Mucosa of rectum (tissue), 2 donors: Measurements from ENCODE around the gene PREB.
"Not testable (repeated sequence)": the region's sequence is repeated elsewhere in the genome, so short reads cannot be mapped to it uniquely, and the experiment has no call there.

Source experiments
- H3K27ac ChIP-seq, 2 donors: one replicate each; pipeline ENCODE4 v1.7.0; 2013; ENCODE audit warnings: inconsistent platforms in 2 of 2, low read depth in 2 of 2, low read length in 2 of 2
- H3K27me3 ChIP-seq, 2 donors: one replicate each; pipeline ENCODE4 v1.7.0; 2013; ENCODE audit warnings: low read length in 2 of 2; ENCODE audit not compliant: control insufficient read depth in 2 of 2, insufficient read depth in 2 of 2
- H3K36me3 ChIP-seq, 2 donors: one replicate each; pipeline ENCODE4 v1.7.0; 2013; ENCODE audit warnings: low read length in 2 of 2; ENCODE audit not compliant: control insufficient read depth in 2 of 2, insufficient read depth in 2 of 2
- H3K4me1 ChIP-seq, 2 donors: one replicate each; pipeline ENCODE4 v1.7.0; 2013; ENCODE audit warnings: low read length in 2 of 2, mild to moderate bottlenecking in 1 of 2; ENCODE audit not compliant: control insufficient read depth in 2 of 2, insufficient read depth in 2 of 2
- H3K4me3 ChIP-seq, 2 donors: one replicate each; pipeline ENCODE4 v1.7.0; 2013; ENCODE audit warnings: low read length in 2 of 2
- H3K9ac ChIP-seq, 2 donors: one replicate each; pipeline ENCODE4 v1.7.0; 2013; ENCODE audit warnings: low read length in 2 of 2, low read depth in 1 of 2, mild to moderate bottlenecking in 1 of 2
- H3K9me3 ChIP-seq, 2 donors: one replicate each; pipeline ENCODE4 v1.7.0; 2013; ENCODE audit warnings: low read length in 2 of 2; ENCODE audit not compliant: control insufficient read depth in 2 of 2
- donor health status: healthy.
- donor health status: Normal muscosa, but diverticular disease.

The PREB gene

DNA sequence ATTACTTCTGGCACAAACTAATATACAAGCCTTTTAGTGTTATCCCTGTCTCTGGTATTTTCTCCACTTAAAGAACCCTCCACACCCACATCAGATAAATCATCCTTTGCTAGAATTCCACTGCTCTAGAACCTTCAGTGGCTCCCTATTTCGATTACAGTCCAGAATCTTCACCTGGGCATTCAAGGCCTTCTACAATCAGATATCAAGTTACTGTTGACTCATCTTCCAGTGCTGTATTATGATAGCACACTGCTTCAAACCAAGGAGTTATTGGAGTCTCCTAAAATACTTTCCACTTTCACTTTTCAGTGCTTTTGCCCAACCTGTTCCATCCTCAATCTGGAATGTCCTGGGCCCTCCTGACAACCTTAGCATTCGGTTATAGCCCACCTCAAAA lies 18.9 kb downstream of the PREB start:
- H3K4me3 ChIP-seq: no peak overlapping the region
- no peaks in the 10 kb centered on the region for H3K9me3 ChIP-seq
- H3K36me3 ChIP-seq: no peaks in the 10 kb centered on the region
- H3K4me1 ChIP-seq: peaks cover 6 to 7% of the 10 kb centered on the region in 2 donors
- no peak overlapping the region for H3K9ac ChIP-seq
- peaks cover 17 to 21% of the 10 kb centered on the region in 2 donors for H3K27me3 ChIP-seq
- no peak overlapping the region for H3K27ac ChIP-seq

GRCh38 chr2:27111392-27112078 lies 22.9 kb downstream of the PREB start:
- H3K4me3 ChIP-seq, H3K27me3 ChIP-seq, H3K36me3 ChIP-seq, H3K4me1 ChIP-seq, H3K27ac ChIP-seq, H3K9me3 ChIP-seq, H3K9ac ChIP-seq: not testable (repeated sequence)

DNA sequence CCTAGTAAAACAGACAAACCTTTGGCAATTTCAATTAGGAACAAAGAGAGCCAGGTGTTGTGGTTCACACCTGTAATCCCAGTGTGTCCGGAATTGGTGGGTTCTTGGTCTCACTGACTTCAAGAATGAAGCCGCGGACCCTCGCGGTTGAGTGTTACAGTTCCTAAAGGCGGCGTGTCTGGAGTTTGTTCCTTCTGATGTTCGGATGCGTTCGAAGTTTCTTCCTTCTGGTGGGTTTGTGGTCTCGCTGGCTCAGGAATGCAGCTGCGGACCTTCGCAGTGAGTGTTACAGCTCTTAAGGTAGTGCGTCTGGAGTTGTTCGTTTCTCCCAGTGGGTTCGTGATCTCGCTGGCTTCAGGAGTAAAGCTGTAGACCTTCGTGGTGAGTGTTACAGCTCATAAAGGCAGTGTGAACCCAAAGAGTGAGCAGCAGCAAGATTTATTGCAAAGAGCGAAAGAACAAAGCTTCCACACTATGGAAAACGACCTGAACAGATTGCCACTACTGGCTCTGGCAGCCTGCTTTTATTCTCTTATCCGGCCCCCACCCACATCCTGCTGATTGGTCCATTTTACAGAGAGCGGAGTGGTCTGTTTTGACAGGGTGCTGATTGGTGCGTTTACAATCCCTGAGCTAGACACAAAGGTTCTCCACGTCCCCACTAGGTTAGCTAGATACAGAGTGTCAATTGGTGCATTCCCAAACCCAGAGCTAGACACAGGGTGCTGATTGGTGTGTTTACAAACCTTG lies 23.7 kb downstream of the PREB start:
- H3K36me3 ChIP-seq, H3K9me3 ChIP-seq, H3K9ac ChIP-seq, H3K27me3 ChIP-seq, H3K4me3 ChIP-seq, H3K27ac ChIP-seq, H3K4me1 ChIP-seq: not testable (repeated sequence)

- Histone ChIP-seq H3K36me3 (no peaks in the 10 kb centered on the region), H3K27ac (no peak overlapping the region), H3K9me3 (no peaks in the 10 kb centered on the region), H3K27me3 (no peaks in the 10 kb centered on the region), H3K4me1 (no peaks in the 10 kb centered on the region), H3K9ac (no peak overlapping the region), H3K4me3 (no peak overlapping the region)
These were observed 25.4 kb downstream of the PREB start for GRCh38 chr2:27109083-27109482.

DNA sequence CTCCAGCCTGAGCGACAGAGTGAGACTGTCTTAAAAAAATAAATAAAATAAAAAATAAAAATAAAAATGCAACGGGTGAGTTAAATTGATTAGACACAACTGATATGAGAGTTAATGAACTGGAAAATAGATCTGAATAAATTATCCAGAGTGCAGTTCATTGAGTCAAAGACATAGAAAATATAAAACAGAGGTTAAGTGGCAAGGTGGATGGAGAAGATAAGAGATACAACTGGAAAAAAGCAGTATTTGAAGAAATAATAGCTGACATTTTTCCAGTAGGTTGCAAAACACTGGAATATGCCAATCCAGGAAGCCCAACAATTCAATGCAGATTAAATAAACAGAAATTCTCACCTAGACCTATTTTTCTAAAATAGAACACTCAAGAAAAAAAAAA lies 26.2 kb downstream of the PREB start:
- Histone ChIP-seq H3K4me1 (no peaks in the 10 kb centered on the region), H3K9me3 (no peaks in the 10 kb centered on the region), H3K27me3 (no peaks in the 10 kb centered on the region)

GRCh38 chr2:27105981-27106380 lies 28.5 kb downstream of the PREB start:
- H3K9ac ChIP-seq: no peak overlapping the region

More for the DNA sequence above, 26.2 kb downstream of the PREB start:
- no peak overlapping the region for H3K9ac ChIP-seq
- no peaks in the 10 kb centered on the region for H3K36me3 ChIP-seq
- H3K27ac ChIP-seq: no peak overlapping the region
- no peak overlapping the region for H3K4me3 ChIP-seq

DNA sequence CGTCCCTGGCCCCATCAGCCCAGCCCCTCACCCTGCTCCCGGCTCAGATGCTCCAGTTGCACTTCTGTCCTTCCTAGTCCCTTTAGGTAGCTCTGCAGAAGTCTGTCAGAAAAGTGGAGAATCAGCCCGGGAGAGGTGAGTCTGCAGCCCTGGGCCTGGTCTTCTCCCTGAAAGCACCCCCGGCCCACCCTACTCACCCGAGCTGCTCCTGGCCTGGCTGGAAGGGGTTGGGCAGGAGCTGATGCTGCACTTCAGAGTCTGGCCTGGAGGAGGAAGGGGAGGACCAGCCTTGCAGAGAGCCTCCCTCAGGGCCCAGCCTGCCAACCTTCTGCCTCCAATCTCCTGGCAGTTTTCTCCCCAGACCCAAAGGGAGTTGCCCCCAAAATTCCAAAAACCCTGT lies 32.1 kb downstream of the PREB start:
- no peaks in the 10 kb centered on the region for H3K27me3 ChIP-seq

More at GRCh38 chr2:27105981-27106380, 28.5 kb downstream of the PREB start:
- Histone ChIP-seq H3K36me3 (no peaks in the 10 kb centered on the region), H3K27me3 (no peaks in the 10 kb centered on the region), H3K9me3 (no peaks in the 10 kb centered on the region), H3K27ac (no peak overlapping the region), H3K4me3 (no peak overlapping the region), H3K4me1 (no peaks in the 10 kb centered on the region)

GRCh38 chr2:27100036-27100435 lies 34.4 kb downstream of the PREB start:
- Histone ChIP-seq H3K9me3 (no peaks in the 10 kb centered on the region), H3K4me1 (no peaks in the 10 kb centered on the region), H3K27ac (no peak overlapping the region), H3K4me3 (no peak overlapping the region), H3K36me3 (peaks cover 0 to 3% of the 10 kb centered on the region in 2 donors), H3K9ac (no peak overlapping the region), H3K27me3 (no peaks in the 10 kb centered on the region)

More for the DNA sequence above, 32.1 kb downstream of the PREB start:
- H3K36me3 ChIP-seq: peaks cover 0 to 3% of the 10 kb centered on the region in 2 donors
- no peaks in the 10 kb centered on the region for H3K9me3 ChIP-seq
- no peak overlapping the region for H3K27ac ChIP-seq
- H3K9ac ChIP-seq: no peak overlapping the region
- H3K4me3 ChIP-seq: no peak overlapping the region
- no peaks in the 10 kb centered on the region for H3K4me1 ChIP-seq

DNA sequence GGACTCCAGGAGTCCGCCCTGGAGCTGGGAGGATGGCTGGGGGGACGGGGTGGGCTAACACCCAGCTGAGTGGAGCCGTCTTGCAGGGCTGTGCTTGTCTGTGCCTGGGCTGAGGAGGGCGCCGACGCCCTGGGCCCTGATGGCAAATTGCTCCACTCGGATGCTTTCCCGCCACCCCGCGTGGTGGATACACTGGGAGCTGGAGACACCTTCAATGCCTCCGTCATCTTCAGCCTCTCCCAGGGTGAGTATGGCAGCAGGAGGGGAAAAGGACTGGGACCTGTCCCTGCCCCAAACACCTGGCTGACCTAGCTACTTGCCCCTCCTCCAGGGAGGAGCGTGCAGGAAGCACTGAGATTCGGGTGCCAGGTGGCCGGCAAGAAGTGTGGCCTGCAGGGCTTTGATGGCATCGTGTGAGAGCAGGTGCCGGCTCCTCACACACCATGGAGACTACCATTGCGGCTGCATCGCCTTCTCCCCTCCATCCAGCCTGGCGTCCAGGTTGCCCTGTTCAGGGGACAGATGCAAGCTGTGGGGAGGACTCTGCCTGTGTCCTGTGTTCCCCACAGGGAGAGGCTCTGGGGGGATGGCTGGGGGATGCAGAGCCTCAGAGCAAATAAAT lies 35.0 kb downstream of the PREB start:
- Histone ChIP-seq H3K4me3 (no peak overlapping the region), H3K4me1 (no peaks in the 10 kb centered on the region), H3K27ac (no peak overlapping the region), H3K9ac (no peak overlapping the region), H3K27me3 (no peaks in the 10 kb centered on the region), H3K36me3 (peaks cover 0 to 3% of the 10 kb centered on the region in 2 donors), H3K9me3 (no peaks in the 10 kb centered on the region)

DNA sequence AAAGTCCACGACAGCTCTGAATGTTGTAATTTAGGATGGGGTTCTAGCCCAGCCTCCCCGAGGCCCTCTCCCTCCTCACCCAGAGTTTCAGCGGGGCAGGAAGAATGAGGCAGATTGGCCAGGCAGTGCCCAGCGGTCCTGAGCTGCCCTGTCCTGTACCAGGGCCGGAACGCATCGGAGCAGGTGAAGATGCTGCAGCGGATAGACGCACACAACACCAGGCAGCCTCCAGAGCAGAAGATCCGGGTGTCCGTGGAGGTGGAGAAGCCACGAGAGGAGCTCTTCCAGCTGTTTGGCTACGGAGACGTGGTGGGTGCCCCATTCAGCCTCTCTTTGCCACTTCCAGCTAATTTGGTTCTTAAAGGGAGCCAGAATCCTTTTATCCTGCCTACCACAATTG lies 37.1 kb downstream of the PREB start:
- Histone ChIP-seq H3K27ac (no peak overlapping the region), H3K9me3 (no peaks in the 10 kb centered on the region), H3K36me3 (peaks cover 0 to 3% of the 10 kb centered on the region in 2 donors), H3K4me3 (no peak overlapping the region), H3K9ac (no peak overlapping the region), H3K27me3 (no peaks in the 10 kb centered on the region), H3K4me1 (peaks cover 4 to 7% of the 10 kb centered on the region in 2 donors)
